NCI-H146 (cell line): Measurements from ENCODE around the gene RYR3.
A peak's percentile ranks its signal among the peaks of the same experiment; 100 is the strongest.

Experiments used
- DNase-seq: peaks from one replicate; lab custom pipeline; 2025; lab: John Stamatoyannopoulos, UW

Gene RYR3

GRCh38 chr15:33882921-33883320, 572.2 kb downstream of the RYR3 start:
- no peak for DNase-seq

GRCh38 chr15:33888176-33888575, 577.4 kb downstream of the RYR3 start:
- DNase-seq, result peak; percentile 1

- no peak for DNase-seq
These were observed 583.4 kb downstream of the RYR3 start for GRCh38 chr15:33894193-33894592.

GRCh38 chr15:33902043-33902442, 591.3 kb downstream of the RYR3 start:
- DNase-seq, result no peak

- no peak for DNase-seq
These were observed 592.9 kb downstream of the RYR3 start for GRCh38 chr15:33903661-33904060.

GRCh38 chr15:33907326-33907725, 596.6 kb downstream of the RYR3 start:
- DNase-seq, result no peak

- no peak for DNase-seq
These were observed 597.6 kb downstream of the RYR3 start for GRCh38 chr15:33908406-33908805.

GRCh38 chr15:33910741-33911140, 600.0 kb downstream of the RYR3 start:
- DNase-seq, result no peak

GRCh38 chr15:33912326-33912725, 601.6 kb downstream of the RYR3 start:
- DNase-seq, result no peak

- no peak for DNase-seq
These were observed 602.7 kb downstream of the RYR3 start for GRCh38 chr15:33913459-33913858.
